B cell (primary cell): ENCODE measurements around the gene NEUROD1.

ENCODE experiments used
- EZH2 ChIP-seq: IDR thresholded peaks from 2 replicates; pipeline ENCODE4 v1.6.1; 2012; ENCODE audit warnings: borderline replicate concordance, low read depth, mild to moderate bottlenecking, moderate library complexity, low read length; ENCODE audit not compliant: insufficient read depth, poor library complexity, severe bottlenecking
- TF ChIP-seq, protein P1 (sequence below): fragments of 200-600 bp; IDR thresholded peaks from one replicate; pipeline ENCODE4 v1.8.0; 2022; ENCODE audit warnings: antibody characterized with exemption, mild to moderate bottlenecking

DNA sequence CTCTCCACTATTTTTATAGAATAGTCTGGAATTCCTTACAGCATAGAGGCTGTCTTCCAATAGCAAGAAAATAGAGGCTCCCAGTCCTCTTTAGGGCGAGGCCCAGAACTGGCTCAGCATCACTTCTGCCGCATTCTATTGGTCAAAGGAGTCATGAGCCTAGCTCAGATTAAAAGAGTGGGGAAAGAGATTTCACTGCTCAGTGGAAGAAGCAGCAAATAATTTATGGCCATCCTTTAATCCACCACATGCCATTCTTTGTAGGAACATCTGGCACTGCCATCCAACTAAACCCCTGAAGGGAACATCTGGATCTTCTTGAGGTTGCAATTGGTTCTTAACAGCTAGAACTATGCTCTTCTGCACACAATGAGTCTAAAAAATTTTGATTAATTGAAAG is 43.4 kb upstream of the NEUROD1 start:
- TF ChIP-seq, protein P1, sequence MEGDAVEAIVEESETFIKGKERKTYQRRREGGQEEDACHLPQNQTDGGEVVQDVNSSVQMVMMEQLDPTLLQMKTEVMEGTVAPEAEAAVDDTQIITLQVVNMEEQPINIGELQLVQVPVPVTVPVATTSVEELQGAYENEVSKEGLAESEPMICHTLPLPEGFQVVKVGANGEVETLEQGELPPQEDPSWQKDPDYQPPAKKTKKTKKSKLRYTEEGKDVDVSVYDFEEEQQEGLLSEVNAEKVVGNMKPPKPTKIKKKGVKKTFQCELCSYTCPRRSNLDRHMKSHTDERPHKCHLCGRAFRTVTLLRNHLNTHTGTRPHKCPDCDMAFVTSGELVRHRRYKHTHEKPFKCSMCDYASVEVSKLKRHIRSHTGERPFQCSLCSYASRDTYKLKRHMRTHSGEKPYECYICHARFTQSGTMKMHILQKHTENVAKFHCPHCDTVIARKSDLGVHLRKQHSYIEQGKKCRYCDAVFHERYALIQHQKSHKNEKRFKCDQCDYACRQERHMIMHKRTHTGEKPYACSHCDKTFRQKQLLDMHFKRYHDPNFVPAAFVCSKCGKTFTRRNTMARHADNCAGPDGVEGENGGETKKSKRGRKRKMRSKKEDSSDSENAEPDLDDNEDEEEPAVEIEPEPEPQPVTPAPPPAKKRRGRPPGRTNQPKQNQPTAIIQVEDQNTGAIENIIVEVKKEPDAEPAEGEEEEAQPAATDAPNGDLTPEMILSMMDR = no peak
- TF ChIP-seq EZH2 = no peak
